Measurements from ENCODE around the gene FHOD3.

The FHOD3 gene

GRCh38 chr18:36464126-36464651 is 166.7 kb downstream of the FHOD3 start:
- no peak for DNase-seq (ENCODE audit: insufficient read length, low spot score)
- no peak for FAIRE-seq

- FAIRE-seq: no peak
Measured at GRCh38 chr18:36465276-36465675, 167.8 kb downstream of the FHOD3 start.

GRCh38 chr18:36465970-36466369 is 168.5 kb downstream of the FHOD3 start:
- FAIRE-seq: no peak
- DNase-seq (ENCODE audit: insufficient read length, low spot score): no peak

More at GRCh38 chr18:36465276-36465675, 167.8 kb downstream of the FHOD3 start:
- DNase-seq (ENCODE audit: insufficient read length, low spot score): no peak

DNA sequence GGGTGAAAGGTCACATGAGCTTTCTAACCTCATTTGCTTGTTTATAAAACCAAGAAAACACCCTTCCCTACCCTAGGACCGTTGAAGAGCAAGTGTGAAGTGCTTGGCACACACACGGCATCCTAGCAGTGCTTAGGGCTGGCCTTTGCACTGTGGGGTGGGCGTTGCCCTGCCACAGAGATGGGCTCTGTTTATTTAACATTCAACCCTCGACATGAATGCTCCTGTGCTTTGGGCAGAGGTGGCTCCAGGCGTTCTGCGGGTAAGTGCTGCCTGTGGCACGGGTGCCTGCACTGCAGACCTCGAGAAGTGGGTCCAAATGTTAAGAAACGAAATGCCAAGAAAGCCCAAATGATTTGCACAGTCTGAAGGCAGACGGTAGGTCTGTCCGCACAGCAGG is 170.1 kb downstream of the FHOD3 start:
- FAIRE-seq: no peak

DNA sequence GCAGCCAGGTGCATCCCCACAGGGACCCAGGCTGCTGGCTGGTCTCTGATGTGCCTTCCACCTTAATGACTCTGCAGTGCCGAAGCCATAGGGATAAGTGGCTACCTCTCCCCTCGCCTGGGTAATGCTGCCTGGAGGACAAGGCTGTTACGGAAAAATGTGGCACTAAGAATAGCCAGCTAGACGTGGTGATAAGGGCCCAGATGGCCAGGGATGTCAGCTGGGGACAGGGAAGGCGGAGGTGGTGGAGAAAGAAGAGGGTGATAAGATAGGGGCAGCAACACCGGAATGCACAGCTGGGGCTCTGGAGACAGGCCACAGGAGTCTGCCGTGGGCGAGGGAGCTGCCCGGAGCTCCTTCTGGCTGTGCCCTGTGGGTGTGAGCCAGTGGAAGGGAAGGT is 170.6 kb downstream of the FHOD3 start:
- no peak for FAIRE-seq
- DNase-seq (ENCODE audit: insufficient read length, low spot score): no peak

More for the DNA sequence above, 170.1 kb downstream of the FHOD3 start:
- DNase-seq (ENCODE audit: insufficient read length, low spot score): no peak

DNA sequence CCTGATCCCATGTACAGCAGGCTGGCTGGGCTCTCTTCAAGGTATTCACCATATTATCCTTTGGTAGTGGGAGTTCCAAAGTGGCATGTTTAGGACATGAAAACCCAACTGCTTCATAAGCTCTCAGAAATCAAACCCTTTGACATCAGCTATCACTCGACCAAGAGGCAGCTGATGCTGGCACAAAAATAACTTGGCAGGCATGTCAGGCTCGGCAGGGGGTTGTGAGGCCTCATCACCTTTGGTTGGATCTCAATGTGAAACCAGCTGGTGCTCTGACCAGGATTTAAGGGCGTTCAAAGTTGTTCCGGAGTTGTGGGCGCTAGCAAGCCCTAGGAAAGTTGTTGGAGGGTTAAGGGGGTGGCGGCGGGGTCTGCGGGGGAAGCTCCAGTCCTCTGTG is 171.9 kb downstream of the FHOD3 start:
- no peak for DNase-seq (ENCODE audit: insufficient read length, low spot score)
- no peak for FAIRE-seq

DNA sequence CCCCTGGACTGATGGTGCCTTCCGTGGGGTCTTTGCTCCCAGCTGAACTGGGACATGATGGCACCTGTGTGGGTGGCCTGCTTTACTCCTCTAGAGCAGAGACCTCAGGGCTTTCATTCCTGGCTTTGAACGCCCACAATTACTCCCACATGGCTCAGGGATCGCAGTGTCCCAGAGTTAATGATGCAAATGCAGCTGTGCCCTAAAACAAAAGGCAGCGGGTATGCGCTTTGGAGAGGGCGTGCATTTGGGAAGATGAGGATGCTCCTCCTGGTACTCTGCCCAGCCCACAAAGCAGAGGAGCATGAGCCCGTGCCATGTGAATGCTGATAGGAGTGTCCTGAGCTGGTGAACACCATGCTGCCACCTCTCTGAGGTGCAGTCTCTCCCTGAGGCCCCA is 173.4 kb downstream of the FHOD3 start:
- FAIRE-seq: no peak
- DNase-seq (ENCODE audit: insufficient read length, low spot score): no peak

DNA sequence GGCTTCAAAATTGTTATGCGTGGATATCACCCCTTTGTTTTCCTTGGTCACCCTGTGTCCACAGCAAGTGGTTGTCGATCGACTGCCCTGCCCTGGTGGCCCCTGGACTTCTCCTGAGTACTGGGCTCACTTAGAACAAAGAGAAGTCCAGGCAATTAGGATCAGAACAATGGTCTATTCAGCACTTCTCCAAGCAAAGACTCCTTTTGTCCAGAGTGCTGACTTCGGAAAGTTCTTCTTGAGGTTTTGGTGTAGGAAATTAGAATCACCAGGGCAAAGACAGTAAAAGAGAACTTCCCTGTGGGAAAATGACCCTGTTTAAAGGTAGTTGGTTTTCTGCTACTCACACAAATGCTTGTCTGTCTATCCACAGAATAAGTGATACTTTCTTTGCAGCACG is 173.9 kb downstream of the FHOD3 start:
- no peak for DNase-seq (ENCODE audit: insufficient read length, low spot score)
- no peak for FAIRE-seq

DNA sequence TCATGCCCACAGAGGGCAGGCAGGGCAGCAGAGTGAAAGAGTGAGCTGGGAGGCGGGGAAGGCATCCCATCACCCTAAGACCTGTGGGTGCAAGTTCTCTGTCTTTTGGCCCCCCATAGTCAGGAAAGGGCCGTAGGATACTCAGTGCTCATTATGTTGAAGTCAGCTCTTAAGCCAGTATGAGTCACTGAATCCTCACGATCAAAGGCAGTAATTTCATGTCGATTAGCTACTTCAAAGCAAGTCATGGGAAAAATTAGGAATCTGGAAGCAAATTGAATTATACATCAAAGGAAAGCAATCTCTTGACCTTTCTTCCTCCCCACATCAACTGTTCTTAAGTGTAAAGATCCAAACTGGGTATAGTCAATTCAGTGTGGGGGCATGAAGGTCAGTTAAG is 178.9 kb downstream of the FHOD3 start:
- DNase-seq (ENCODE audit: insufficient read length, low spot score): no peak
- no peak for FAIRE-seq

GRCh38 chr18:36477776-36478175 is 180.3 kb downstream of the FHOD3 start:
- DNase-seq (ENCODE audit: insufficient read length, low spot score) (no peak), FAIRE-seq (no peak)

DNA sequence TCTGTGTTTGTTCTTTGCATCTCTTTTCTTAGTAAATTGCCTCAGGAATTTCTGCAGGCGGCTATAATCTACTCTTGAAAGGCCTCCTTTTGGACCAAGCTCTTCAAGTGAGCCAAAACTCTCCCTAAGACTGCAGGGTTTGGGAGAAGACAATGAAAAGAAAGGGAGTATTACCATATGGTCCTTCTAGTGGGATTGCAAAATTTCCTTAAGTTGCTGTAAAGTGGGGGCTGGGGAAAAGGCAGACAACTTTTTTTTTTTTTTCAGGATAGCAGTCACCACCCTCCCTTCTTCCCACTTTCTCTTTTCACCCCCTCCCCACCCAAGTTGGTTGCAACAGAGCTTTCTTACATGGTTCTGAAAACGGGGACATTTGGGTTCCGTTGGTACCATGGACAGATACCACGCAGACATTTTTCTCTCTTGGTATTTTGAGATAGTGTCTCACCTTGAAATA is 183.7 kb downstream of the FHOD3 start:
- DNase-seq (ENCODE audit: insufficient read length, low spot score) (no peak), FAIRE-seq (no peak)

DNA sequence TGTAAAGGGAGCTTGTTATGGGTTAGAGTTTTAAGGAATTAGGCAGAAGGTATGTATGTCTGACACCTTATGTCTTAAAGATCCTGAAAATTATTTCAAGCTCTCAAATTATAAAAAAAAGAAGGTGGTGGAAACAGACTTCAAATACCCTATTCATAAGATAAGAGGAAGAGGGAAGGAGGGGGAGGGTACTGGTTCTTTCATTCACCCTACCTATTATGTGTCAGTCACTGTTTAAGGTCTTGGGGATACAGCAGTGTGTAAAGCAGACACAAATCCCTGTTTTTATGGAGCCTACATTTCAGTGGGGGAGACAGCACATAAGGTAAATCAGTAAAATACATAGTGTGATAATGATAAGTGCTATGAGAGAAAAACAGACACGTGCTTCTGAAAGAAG is 184.4 kb downstream of the FHOD3 start:
- DNase-seq (ENCODE audit: insufficient read length, low spot score) (no peak), FAIRE-seq (no peak)

DNA sequence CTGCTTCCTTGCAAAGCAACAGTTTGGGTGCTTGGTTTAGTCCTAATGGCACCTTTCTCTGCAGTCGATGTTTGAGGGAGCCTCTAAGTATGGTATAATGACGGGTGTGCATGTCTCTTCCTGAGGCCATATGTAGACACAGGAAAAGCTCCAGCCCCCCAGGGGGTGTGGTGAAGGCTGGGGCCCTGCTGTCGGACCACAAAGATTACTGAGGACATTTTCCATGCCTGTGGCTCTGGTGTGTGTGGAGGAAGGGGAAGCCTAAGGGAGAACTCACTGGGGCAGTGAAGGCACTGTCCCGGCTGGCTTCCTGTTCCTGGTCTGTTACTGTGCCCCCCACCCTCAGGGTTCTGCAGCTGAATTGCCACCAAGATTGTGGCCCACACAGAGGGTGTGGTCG is 187.1 kb downstream of the FHOD3 start:
- DNase-seq (ENCODE audit: insufficient read length, low spot score) (no peak), FAIRE-seq (no peak)

GRCh38 chr18:36485772-36486171 is 188.3 kb downstream of the FHOD3 start:
- DNase-seq (ENCODE audit: insufficient read length, low spot score) (no peak), FAIRE-seq (no peak)

DNA sequence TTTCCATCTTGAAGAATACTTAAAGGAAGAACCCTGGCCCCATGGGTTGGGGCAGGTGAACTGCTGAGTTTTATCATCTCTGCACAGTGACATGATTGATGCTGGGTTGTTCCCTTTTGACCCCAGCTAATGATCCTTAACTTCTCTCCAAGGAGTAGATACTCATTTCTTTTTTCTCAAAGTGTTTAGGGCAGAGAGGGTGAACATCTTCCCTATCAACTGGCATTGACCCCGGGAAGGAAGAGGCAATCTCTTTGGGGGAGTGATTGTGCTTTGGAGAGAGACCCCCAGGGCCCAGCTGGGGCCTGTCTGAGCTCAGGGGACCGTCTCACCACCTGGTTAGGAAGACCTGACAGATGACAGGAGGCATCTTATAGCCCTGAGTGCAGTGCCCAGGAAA is 190.6 kb downstream of the FHOD3 start:
- FAIRE-seq (no peak), DNase-seq (ENCODE audit: insufficient read length, low spot score) (no peak)

DNA sequence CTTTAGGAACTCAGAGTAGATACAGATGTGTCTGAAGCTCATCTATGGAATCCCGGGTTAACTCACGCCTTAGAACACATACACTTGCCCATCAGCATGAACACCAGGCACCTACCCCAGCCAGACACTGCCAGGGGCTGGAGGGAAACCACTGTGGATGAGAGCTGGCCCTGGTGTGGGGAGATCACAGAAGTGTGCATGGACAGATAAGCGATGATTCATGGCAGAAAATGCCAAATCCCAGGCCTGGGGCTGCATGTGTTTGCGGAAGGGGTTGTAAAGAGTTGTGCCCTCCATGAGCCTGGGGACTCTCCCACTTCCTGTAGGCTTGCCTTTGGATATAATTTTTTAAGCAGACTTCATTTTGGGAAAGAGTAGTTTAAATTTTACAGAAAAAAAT is 193.4 kb downstream of the FHOD3 start:
- no peak for DNase-seq (ENCODE audit: insufficient read length, low spot score)
- FAIRE-seq: no peak

- FAIRE-seq (no peak), DNase-seq (ENCODE audit: insufficient read length, low spot score) (no peak)
Measured at GRCh38 chr18:36492604-36493329, 195.3 kb downstream of the FHOD3 start.

GRCh38 chr18:36493349-36494159 is 196.0 kb downstream of the FHOD3 start:
- DNase-seq (ENCODE audit: insufficient read length, low spot score) (no peak), FAIRE-seq (no peak)

- DNase-seq (ENCODE audit: insufficient read length, low spot score) (no peak), FAIRE-seq (no peak)
Measured at GRCh38 chr18:36494160-36494437, 196.6 kb downstream of the FHOD3 start.

DNA sequence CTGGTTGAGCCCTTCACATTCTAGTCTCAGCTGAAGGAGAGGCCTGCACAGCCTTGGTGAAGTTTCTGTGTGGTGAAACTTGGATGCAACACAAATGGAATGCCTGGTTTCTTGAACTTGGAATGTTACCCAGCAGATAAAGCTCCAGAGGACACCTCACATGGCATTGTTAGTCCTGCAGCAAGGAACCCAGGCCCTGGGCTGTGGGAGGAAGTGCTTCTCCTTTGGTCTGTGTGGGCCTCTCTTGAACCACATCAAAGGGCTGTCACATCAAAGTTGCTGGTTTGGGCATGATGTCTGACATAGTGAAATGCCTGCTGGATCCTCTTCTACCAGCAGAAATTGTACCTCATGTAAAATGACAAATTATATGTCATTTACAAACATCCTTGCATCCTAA is 198.5 kb downstream of the FHOD3 start:
- DNase-seq (ENCODE audit: insufficient read length, low spot score) (no peak), FAIRE-seq (no peak)

DNA sequence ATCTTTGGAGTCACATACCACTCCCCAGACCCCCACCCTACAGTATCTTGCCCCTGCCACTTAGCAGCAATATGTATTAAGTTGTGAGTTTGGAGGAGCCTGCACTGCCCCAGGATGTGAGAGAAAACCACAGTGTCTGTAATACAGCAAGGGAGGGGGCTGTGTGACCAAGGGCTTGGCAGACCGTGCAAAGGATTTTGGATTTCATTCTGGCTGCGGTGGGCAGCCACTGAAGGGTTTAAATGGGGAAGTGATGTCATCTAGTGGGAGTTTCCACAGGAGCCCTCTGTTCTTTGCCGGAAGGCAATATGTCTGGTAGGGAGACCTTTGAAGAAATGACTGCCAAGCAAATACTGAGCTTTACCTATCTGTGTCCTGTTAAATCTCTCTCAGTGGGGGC is 202.4 kb downstream of the FHOD3 start:
- DNase-seq (ENCODE audit: insufficient read length, low spot score): peak; percentile 17
- peak; percentile 64 for FAIRE-seq

DNA sequence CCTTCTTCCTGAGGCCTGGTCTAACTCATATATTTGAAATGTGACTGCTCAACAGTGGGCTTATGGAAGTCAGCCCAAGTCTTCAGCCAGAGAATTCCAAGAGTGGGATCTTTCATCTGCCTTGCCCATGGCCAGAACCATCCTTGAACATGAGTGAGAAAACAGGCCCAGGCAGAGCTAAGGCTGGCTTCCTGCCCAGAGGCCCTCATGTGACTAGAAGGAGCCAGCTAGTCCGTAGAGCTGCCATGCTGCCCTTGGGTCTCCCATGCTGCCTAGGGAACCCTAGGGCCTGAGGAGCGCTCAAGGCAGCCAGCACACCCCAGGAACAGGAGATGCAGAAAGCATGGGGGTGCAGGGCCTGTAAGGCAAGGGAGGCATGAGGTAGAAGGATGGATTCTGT is 203.6 kb downstream of the FHOD3 start:
- DNase-seq (ENCODE audit: insufficient read length, low spot score) (no peak), FAIRE-seq (no peak)
